Left ventricle myocardium inferior (tissue), 1 donor: Measurements from ENCODE around the gene INTS4. TPM values are rescaled to one million over a fixed set of nuclear protein-coding genes. Genes with fewer than 3 reads are reported as not detected.
A peak's percentile ranks its signal among the peaks of the same experiment; 100 is the strongest.
"Not testable (repeated sequence)": the region's sequence is repeated elsewhere in the genome, so short reads cannot be mapped to it uniquely, and the experiment has no call there.

ENCODE experiments used
- DNase-seq: peaks from one replicate; pipeline ENCODE4 v3.0.0-alpha.2; 2020
- H3K27ac ChIP-seq: fragments of 200-600 bp; replicated peaks from 2 replicates; pipeline ENCODE4 v1.8.0; 2021
- H3K27me3 ChIP-seq: fragments of 200-600 bp; 2 replicates; pipeline ENCODE4 v1.8.0; 2021; ENCODE audit warnings: low read depth
- H3K36me3 ChIP-seq: fragments of 200-600 bp; 2 replicates; pipeline ENCODE4 v1.8.0; 2021
- H3K4me1 ChIP-seq: fragments of 200-600 bp; 2 replicates; pipeline ENCODE4 v1.8.0; 2021
- H3K4me3 ChIP-seq: fragments of 200-600 bp; 2 replicates; pipeline ENCODE4 v1.8.0; 2021; ENCODE audit warnings: mild to moderate bottlenecking, moderate library complexity
- H3K9me3 ChIP-seq: fragments of 200-600 bp; replicated peaks from 2 replicates; pipeline ENCODE4 v1.8.0; 2021
- CTCF ChIP-seq: fragments of 200-600 bp; IDR thresholded peaks from 2 replicates; pipeline ENCODE4 v1.8.0; 2021; ENCODE audit warnings: antibody characterized with exemption, mild to moderate bottlenecking, borderline replicate concordance
- intact Hi-C: fragments of 100-400 bp; cut with micrococcal nuclease; formaldehyde crosslinking; loops from one replicate; pipeline ENCODE4 v1.11.0; 2022
- total RNA-seq: library from RNA; stranded (reverse); fragmentation: NEBNext Ultra II Directional; extraction: Animal tissue kit (Norgen Biotek cat#: 25700); gene quantifications from one replicate; pipeline ENCODE4 v1.2.1, GENCODE V29; 2021
- donor health status: DM: no; HTN: yes; CAD: no; lungs with severe emphysema.

INTS4 gene
- total RNA-seq, 1 donor from 2014 or later = 15.4 TPM

GRCh38 chr11:77967753-77968152 lies 26.7 kb downstream of the INTS4 start:
- no peaks in the 10 kb centered on the region for H3K9me3 ChIP-seq
- no peak for DNase-seq
- H3K27ac ChIP-seq = no peak overlapping the region
- no peak for TF ChIP-seq CTCF
- no peak overlapping the region for H3K4me3 ChIP-seq
- no peaks in the 10 kb centered on the region for H3K4me1 ChIP-seq
- intact Hi-C loops = no loop called here
- H3K36me3 ChIP-seq = peaks cover 17% of the 10 kb centered on the region
- no peaks in the 10 kb centered on the region for H3K27me3 ChIP-seq

- Histone ChIP-seq H3K4me1 (no peaks in the 10 kb centered on the region), H3K4me3 (no peak overlapping the region), H3K27ac (no peak overlapping the region), H3K9me3 (no peaks in the 10 kb centered on the region), H3K27me3 (no peaks in the 10 kb centered on the region), H3K36me3 (peaks cover 20% of the 10 kb centered on the region)
- no peak for TF ChIP-seq CTCF
- DNase-seq = no peak
- intact Hi-C loops = no loop called here
Measured at GRCh38 chr11:77967121-77967520, 27.3 kb downstream of the INTS4 start.

- Histone ChIP-seq H3K4me3 (no peak overlapping the region), H3K4me1 (no peaks in the 10 kb centered on the region), H3K27me3 (no peaks in the 10 kb centered on the region), H3K9me3 (no peaks in the 10 kb centered on the region), H3K36me3 (peaks cover 20% of the 10 kb centered on the region), H3K27ac (no peak overlapping the region)
- intact Hi-C loops = no loop called here
- no peak for DNase-seq
- TF ChIP-seq CTCF = no peak
Measured at GRCh38 chr11:77966338-77966737, 28.1 kb downstream of the INTS4 start.

- no peaks in the 10 kb centered on the region for H3K9me3 ChIP-seq
- peaks cover 53% of the 10 kb centered on the region for H3K36me3 ChIP-seq
- no peaks in the 10 kb centered on the region for H3K27me3 ChIP-seq
- intact Hi-C loops = no loop called here
- H3K27ac ChIP-seq = peak overlapping the region; percentile 33
- no peak for DNase-seq
- H3K4me1 ChIP-seq = no peaks in the 10 kb centered on the region
- no peak overlapping the region for H3K4me3 ChIP-seq
- no peak for TF ChIP-seq CTCF
Measured at GRCh38 chr11:77959434-77959833, 35.0 kb downstream of the INTS4 start.

GRCh38 chr11:77958583-77959177 lies 35.8 kb downstream of the INTS4 start:
- H3K9me3 ChIP-seq, H3K4me3 ChIP-seq, H3K27me3 ChIP-seq, H3K4me1 ChIP-seq, intact Hi-C loops, DNase-seq: not testable (repeated sequence)
- Histone ChIP-seq H3K27ac (peak overlapping the region; percentile 33), H3K36me3 (peaks cover 58% of the 10 kb centered on the region)

GRCh38 chr11:77943296-77943695 lies 51.2 kb downstream of the INTS4 start:
- H3K36me3 ChIP-seq = peaks cover 18% of the 10 kb centered on the region
- H3K4me3 ChIP-seq, H3K9me3 ChIP-seq, DNase-seq, intact Hi-C loops, H3K27me3 ChIP-seq, H3K27ac ChIP-seq, H3K4me1 ChIP-seq: not testable (repeated sequence)

- H3K4me3 ChIP-seq, DNase-seq, H3K4me1 ChIP-seq, H3K27me3 ChIP-seq, H3K9me3 ChIP-seq, H3K27ac ChIP-seq, intact Hi-C loops: not testable (repeated sequence)
- H3K36me3 ChIP-seq = peaks cover 17% of the 10 kb centered on the region
Measured at GRCh38 chr11:77942465-77942864, 52.0 kb downstream of the INTS4 start.

- intact Hi-C loops, H3K4me3 ChIP-seq, H3K9me3 ChIP-seq, DNase-seq, H3K4me1 ChIP-seq, H3K27ac ChIP-seq, H3K27me3 ChIP-seq: not testable (repeated sequence)
- H3K36me3 ChIP-seq = peaks cover 39% of the 10 kb centered on the region
Measured at GRCh38 chr11:77933596-77933995, 60.9 kb downstream of the INTS4 start.

- H3K27ac ChIP-seq, H3K4me1 ChIP-seq, DNase-seq, intact Hi-C loops, H3K4me3 ChIP-seq, H3K9me3 ChIP-seq, H3K27me3 ChIP-seq: not testable (repeated sequence)
- peaks cover 44% of the 10 kb centered on the region for H3K36me3 ChIP-seq
Measured at GRCh38 chr11:77930334-77931208, 63.9 kb downstream of the INTS4 start.
